ENCODE measurements around the gene RBM10. TPM values are rescaled to one million over a fixed set of nuclear protein-coding genes. Genes with fewer than 3 reads are reported as not detected.

The RBM10 gene
- total RNA-seq, 2 experiments from 2014 or later: 44.9 to 45.6 TPM

DNA sequence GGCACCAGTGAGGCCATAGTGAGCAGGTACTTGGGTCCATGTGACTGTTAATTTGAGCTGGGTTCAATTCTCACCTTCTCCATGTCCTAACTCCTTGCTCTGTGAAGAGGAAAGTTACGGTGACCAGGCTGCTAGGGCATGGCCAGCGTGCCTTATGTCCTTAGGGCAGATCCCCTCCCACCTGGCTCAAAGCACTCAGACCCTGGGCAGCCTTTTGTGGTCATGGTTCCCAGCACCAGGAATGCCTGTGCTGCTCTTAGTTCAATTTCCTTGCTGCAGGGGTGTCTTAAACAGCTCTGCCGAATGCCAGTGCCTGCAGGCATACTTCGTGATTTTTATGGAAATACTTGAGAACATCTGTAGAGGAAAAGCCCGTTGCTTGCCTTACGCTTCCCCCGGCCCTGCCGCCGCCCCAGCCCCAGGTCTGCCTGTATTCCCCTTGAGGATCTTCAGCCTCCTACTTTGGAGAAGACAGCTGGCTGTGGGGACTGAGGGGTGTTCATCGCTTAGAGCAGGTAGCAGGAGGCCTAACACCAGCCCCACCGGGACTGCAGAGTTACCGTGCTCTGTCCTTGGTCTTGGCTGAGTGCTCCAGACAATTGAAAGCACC lies 70.4 kb downstream of the RBM10 start:
- H3K9me3 ChIP-seq (ENCODE audit: low read length): no peaks in the 10 kb centered on the region
- no peaks in the 10 kb centered on the region for H3K9me2 ChIP-seq (ENCODE audit: insufficient read depth, low read length)
- TF ChIP-seq EZH2phosphoT487 (IDR thresholded peaks at IDR 0.05; ENCODE audit: borderline replicate concordance, low read depth, low read length): no peak
- TF ChIP-seq, protein P1, sequence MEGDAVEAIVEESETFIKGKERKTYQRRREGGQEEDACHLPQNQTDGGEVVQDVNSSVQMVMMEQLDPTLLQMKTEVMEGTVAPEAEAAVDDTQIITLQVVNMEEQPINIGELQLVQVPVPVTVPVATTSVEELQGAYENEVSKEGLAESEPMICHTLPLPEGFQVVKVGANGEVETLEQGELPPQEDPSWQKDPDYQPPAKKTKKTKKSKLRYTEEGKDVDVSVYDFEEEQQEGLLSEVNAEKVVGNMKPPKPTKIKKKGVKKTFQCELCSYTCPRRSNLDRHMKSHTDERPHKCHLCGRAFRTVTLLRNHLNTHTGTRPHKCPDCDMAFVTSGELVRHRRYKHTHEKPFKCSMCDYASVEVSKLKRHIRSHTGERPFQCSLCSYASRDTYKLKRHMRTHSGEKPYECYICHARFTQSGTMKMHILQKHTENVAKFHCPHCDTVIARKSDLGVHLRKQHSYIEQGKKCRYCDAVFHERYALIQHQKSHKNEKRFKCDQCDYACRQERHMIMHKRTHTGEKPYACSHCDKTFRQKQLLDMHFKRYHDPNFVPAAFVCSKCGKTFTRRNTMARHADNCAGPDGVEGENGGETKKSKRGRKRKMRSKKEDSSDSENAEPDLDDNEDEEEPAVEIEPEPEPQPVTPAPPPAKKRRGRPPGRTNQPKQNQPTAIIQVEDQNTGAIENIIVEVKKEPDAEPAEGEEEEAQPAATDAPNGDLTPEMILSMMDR (conservative IDR thresholded peaks at IDR 0.05; ENCODE audit: low read length): no peak
- BruUV-seq (replicated peaks): no TSS peak
- ChIA-PET POLR2A (no interaction called here), CTCF (ENCODE audit: unreplicated experiment) (no interaction called here)
- no peak for DNase-seq (ENCODE audit: low spot score)
- H4K20me1 ChIP-seq (ENCODE audit: insufficient read depth, low read length): peaks cover 13% of the 10 kb centered on the region
- no peak overlapping the region for H3K27ac ChIP-seq (ENCODE audit: low read depth, low read length, poor library complexity, severe bottlenecking)
- intact Hi-C loops (cut with micrococcal nuclease; ENCODE audit: unreplicated experiment): no loop called here
- H2AFZ ChIP-seq (ENCODE audit: low read length): no peak overlapping the region
- peaks cover 67% of the 10 kb centered on the region for H3K36me3 ChIP-seq (ENCODE audit: insufficient read depth, low read length)
- peaks cover 18% of the 10 kb centered on the region for H3K79me2 ChIP-seq (ENCODE audit: insufficient read depth, low read depth, low read length)
- H3K4me3 ChIP-seq (ENCODE audit: low read depth, low read length, poor library complexity, severe bottlenecking): no peak overlapping the region
- peaks cover 18% of the 10 kb centered on the region for H3K4me1 ChIP-seq (ENCODE audit: insufficient read depth, low read length, poor library complexity, severe bottlenecking)
- no peak overlapping the region for H3K4me2 ChIP-seq (ENCODE audit: low read length)

DNA sequence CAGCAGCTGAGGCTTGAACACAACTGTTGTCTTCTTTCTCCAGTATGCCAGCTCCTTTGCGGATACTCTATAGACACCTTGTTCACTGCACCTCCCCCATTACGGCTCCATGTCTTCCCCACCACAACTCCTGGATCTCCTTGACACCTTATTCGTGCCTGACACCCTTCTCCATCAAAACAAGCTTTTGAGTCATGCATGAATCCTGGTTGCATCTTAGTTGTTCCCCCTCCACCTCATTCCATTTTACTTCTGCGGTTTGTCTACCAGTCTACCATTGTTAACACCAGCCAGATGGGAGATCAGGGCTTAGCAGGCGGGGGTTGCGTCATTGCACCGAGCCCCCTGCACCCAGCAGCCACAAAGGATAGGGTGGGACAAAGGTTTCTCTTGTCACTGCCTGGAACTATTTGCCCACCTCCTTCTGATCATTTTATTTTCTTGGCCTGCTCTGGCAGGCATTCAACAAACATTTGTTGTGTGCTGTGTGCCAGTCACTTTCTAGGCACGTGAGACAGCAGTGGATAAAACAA lies 71.4 kb downstream of the RBM10 start:
- peaks cover 26% of the 10 kb centered on the region for H3K4me1 ChIP-seq (ENCODE audit: insufficient read depth, low read length, poor library complexity, severe bottlenecking)
- peak overlapping the region; percentile 70 for H3K27ac ChIP-seq (ENCODE audit: low read depth, low read length, poor library complexity, severe bottlenecking)
- peaks cover 29% of the 10 kb centered on the region for H3K79me2 ChIP-seq (ENCODE audit: insufficient read depth, low read depth, low read length)
- H4K20me1 ChIP-seq (ENCODE audit: insufficient read depth, low read length): peaks cover 16% of the 10 kb centered on the region
- no peak for DNase-seq (ENCODE audit: low spot score)
- ChIA-PET POLR2A (no interaction called here), CTCF (ENCODE audit: unreplicated experiment) (no interaction called here)
- H3K36me3 ChIP-seq (ENCODE audit: insufficient read depth, low read length): peaks cover 65% of the 10 kb centered on the region
- peak overlapping the region; percentile 86; the same call in 1 of the 2 replicates for H3K4me2 ChIP-seq (ENCODE audit: low read length)
- no peak overlapping the region for H2AFZ ChIP-seq (ENCODE audit: low read length)
- no peak for TF ChIP-seq EZH2phosphoT487 (IDR thresholded peaks at IDR 0.05; ENCODE audit: borderline replicate concordance, low read depth, low read length)
- TF ChIP-seq, protein P1 (conservative IDR thresholded peaks at IDR 0.05; ENCODE audit: low read length): no peak
- no TSS peak for BruUV-seq (replicated peaks)
- intact Hi-C loops (cut with micrococcal nuclease; ENCODE audit: unreplicated experiment): no loop called here
- no peaks in the 10 kb centered on the region for H3K9me2 ChIP-seq (ENCODE audit: insufficient read depth, low read length)
- no peaks in the 10 kb centered on the region for H3K9me3 ChIP-seq (ENCODE audit: low read length)
- no peak overlapping the region for H3K4me3 ChIP-seq (ENCODE audit: low read depth, low read length, poor library complexity, severe bottlenecking)
